ENCODE results near the gene MANBA.

- TF ChIP-seq CTCF (IDR thresholded peaks at IDR 0.05) (no peak), POLR2A (IDR thresholded peaks at IDR 0.05) (no peak)
Measured at GRCh38 chr4:102632241-102633065, 128.3 kb downstream of the MANBA start.
